Breast epithelium (tissue), 3 donors: ENCODE measurements around the gene CHIT1.

Experiments
- POLR2A ChIP-seq: fragments of 450-650 bp; IDR thresholded peaks from one replicate; pipeline ENCODE4 v1.6.1; 2016; ENCODE audit warnings: antibody characterized with exemption, mild to moderate bottlenecking, moderate library complexity
- TF ChIP-seq, protein P1 (sequence below), 3 donors: fragments of 450-650 bp; IDR thresholded peaks; one replicate each; pipeline ENCODE4 v1.5.1; 2016 to 2017; ENCODE audit warnings: antibody characterized with exemption in 3 of 3, mild to moderate bottlenecking in 3 of 3, moderate library complexity in 3 of 3

DNA sequence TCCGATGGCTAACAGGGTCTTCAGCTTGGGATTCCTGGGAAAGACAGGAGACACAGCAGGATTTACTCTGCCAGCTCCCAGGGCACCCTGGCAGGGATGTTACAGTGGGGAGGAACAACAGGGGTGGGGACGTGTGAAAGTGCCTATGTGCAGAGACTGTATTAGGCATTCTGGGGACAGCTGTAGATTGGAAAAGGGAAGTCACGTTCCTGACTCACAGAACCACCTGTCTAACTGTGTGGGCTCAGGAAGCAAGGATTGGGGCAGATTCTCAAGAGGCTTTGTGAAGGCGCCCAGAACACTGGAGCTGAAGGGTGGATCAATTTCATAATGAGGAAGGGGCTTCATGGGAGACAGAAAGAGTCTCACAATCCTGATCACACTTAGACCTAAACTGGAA is 4.4 kb downstream of the CHIT1 start:
- TF ChIP-seq, protein P1, sequence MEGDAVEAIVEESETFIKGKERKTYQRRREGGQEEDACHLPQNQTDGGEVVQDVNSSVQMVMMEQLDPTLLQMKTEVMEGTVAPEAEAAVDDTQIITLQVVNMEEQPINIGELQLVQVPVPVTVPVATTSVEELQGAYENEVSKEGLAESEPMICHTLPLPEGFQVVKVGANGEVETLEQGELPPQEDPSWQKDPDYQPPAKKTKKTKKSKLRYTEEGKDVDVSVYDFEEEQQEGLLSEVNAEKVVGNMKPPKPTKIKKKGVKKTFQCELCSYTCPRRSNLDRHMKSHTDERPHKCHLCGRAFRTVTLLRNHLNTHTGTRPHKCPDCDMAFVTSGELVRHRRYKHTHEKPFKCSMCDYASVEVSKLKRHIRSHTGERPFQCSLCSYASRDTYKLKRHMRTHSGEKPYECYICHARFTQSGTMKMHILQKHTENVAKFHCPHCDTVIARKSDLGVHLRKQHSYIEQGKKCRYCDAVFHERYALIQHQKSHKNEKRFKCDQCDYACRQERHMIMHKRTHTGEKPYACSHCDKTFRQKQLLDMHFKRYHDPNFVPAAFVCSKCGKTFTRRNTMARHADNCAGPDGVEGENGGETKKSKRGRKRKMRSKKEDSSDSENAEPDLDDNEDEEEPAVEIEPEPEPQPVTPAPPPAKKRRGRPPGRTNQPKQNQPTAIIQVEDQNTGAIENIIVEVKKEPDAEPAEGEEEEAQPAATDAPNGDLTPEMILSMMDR (IDR thresholded peaks at IDR 0.05), result no peak
- no peak for TF ChIP-seq POLR2A
